ENCODE results near the gene FLVCR2. TPM values are rescaled to one million over a fixed set of nuclear protein-coding genes. Genes with fewer than 3 reads are reported as not detected.
A peak's percentile ranks its signal among the peaks of the same experiment; 100 is the strongest.

Gene FLVCR2
- total RNA-seq, 1 donor from 2014 or later = 5.4 TPM

DNA sequence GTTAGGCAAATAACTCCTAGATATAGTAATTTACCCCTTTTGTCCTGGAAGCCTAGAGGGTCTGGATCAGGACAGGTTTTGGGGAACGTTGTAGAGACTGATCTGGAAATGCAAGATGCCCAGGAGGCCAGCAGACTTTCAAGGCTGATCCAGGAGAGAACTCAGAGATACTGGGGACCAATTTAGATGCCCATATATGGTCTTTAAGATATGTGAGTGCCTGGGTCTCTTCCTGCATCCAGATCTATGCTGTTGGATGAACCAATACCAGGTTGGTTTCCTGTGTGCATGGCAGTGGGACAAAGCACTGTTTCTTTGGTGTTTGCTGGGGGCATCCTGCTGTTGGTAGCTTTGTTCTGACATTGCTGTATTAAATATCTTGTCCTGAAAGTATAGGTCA is 76.8 kb downstream of the FLVCR2 start:
- H3K27me3 Mint-ChIP-seq = no peaks in the 10 kb centered on the region
- H3K4me1 Mint-ChIP-seq = peaks cover 13% of the 10 kb centered on the region
- H3K36me3 Mint-ChIP-seq (ENCODE audit: low read depth) = peaks cover 43% of the 10 kb centered on the region
- DNase-seq = no peak
- no peaks in the 10 kb centered on the region for H3K9me3 Mint-ChIP-seq
- no peak overlapping the region for H3K4me3 Mint-ChIP-seq
- H3K27ac Mint-ChIP-seq = no peak overlapping the region
- intact Hi-C loops (cut with micrococcal nuclease) = loop anchor here (2.0 kb wide), 1 partner anchor 136 kb away; no protein-coding TSS in a partner anchor

DNA sequence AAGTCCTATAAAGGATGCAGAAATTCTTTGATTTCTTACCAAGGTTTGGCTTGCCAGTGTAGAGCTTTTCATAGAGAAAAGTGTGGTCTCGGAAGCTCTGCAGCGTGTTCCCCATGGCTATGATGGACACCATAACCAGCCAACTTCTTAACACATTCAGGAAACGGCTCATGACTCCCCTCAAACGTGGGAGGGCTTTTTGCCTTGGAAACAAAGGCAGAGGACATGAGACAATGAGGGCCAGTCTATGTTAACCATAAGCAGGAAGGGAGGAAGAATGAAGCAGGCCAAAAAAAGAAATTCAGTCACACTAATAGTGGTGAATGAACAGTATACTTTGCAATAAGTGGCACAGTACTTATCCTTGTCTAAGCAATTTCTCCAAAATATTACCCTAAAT is 78.9 kb downstream of the FLVCR2 start:
- Mint-ChIP-seq H3K36me3 (ENCODE audit: low read depth) (peaks cover 27% of the 10 kb centered on the region), H3K4me1 (peaks cover 16% of the 10 kb centered on the region), H3K27ac (no peak overlapping the region), H3K4me3 (no peak overlapping the region), H3K9me3 (no peaks in the 10 kb centered on the region), H3K27me3 (no peaks in the 10 kb centered on the region)
- DNase-seq = no peak
- intact Hi-C loops (cut with micrococcal nuclease) = no loop called here

DNA sequence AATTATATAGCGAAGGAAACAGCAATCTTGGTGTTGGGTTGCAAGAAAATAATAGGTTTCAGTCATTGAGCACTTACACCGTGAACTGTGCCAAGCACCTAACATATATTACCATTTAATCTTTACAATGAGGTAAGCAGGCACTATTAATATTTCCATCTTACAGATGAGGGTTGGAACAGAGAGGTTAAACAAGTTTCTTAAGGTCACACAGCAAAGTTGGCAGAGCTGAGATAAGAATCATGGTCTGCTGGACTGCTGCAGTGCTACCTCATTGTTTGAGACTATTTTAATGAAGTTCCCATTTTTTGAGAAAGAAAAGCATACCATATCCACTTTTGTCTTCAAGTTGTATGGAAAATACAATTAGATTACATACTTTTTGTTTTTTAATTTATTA is 80.5 kb downstream of the FLVCR2 start:
- H3K36me3 Mint-ChIP-seq (ENCODE audit: low read depth) = peaks cover 17% of the 10 kb centered on the region
- intact Hi-C loops (cut with micrococcal nuclease) = no loop called here
- no peaks in the 10 kb centered on the region for H3K9me3 Mint-ChIP-seq
- peaks cover 19% of the 10 kb centered on the region for H3K4me1 Mint-ChIP-seq
- H3K27me3 Mint-ChIP-seq = no peaks in the 10 kb centered on the region
- no peak overlapping the region for H3K4me3 Mint-ChIP-seq
- H3K27ac Mint-ChIP-seq = no peak overlapping the region
- DNase-seq = no peak

DNA sequence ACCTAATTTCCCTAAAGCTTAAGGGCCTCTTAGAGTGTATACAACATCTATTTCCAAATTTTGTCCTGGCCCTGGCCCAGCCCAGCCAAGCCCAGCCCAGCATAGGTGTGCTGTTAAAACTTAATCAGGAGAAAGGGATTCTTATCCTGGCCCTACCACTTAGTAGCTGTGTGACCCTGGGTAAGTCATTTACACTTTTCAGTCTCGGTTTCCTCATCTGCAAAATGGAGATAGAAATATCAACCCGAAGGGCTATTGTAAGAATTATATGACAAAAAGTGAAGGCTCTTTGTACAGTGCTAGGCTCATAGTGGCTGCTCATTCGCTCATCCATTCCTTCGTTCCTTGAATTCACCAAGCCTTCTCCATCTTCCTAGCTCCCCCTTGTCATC is 81.8 kb downstream of the FLVCR2 start:
- peak; percentile 62 for DNase-seq
- Mint-ChIP-seq H3K36me3 (ENCODE audit: low read depth) (peaks cover 13% of the 10 kb centered on the region), H3K4me1 (peaks cover 20% of the 10 kb centered on the region), H3K9me3 (no peaks in the 10 kb centered on the region), H3K27me3 (no peaks in the 10 kb centered on the region), H3K4me3 (peak overlapping the region; percentile 95), H3K27ac (peak overlapping the region; percentile 92)
- intact Hi-C loops (cut with micrococcal nuclease) = loop anchor here (2.0 to 10.0 kb wide), 6 partner anchors 323 to 1795 kb away; partner anchors contain the start of genes AHSA1, GPATCH2L, GSTZ1 and NEK9

DNA sequence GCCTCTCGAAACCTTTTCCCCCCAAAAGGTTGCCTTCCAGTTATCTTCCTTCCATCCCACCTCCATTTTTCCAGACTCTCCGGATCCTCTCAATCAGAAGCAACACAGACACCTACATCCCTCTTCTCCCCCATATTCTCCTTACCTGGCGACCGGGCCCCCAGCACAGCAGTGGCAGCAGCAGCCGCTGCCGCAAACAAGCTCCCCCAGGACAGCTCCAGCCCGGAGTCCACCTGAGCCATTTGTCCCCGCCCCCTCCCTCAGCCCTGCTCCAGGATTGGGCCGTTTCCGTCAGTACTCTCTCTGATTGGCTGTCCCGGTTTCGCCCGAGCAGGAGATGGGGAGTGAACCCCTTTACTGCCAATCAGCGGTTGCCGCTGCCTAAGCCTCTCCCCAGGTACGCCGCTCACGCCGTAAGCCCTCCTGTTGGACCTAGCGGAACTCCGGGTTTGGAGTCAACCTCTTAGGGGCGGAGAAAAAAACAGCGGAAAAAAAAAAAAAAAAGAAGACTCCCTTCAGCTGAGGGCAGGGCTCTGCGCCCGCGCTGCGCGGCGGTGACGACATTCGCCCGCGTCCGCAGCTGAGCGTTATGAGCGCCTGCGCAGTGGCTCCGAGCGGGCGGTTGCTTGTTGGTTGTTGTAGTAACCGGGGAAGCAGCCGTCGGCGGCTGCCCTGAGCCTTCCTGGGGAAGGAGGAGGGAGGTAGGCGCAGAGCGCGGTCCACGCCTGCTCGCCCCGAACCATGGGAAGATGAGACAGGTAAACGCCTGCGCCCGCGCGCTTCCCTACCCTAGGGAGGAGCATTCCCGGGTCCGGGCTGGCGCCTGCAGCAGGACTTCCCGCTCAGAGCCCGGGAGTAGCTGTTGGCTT is 82.4 kb downstream of the FLVCR2 start, which contains the start of the genes ERG28 and TTLL5:
Gene ERG28, minus strand, starts transcription at position 247 of the 869 bp plus-strand sequence. CDS start 3,374 bp downstream, outside the sequence.
Gene TTLL5, plus strand, starts transcription at position 617 of the 869 bp plus-strand sequence. CDS start 1,904 bp downstream, outside the sequence.
- H3K36me3 Mint-ChIP-seq (ENCODE audit: low read depth) = peaks cover 9% of the 10 kb centered on the region
- peak; percentile 99 for DNase-seq
- intact Hi-C loops (cut with micrococcal nuclease) = loop anchor here (1.0 to 10.0 kb wide), 7 partner anchors 118 to 1794 kb away; partner anchors contain the start of genes AHSA1, GPATCH2L, GSTZ1 and NEK9
- H3K27ac Mint-ChIP-seq = peak within 1 kb of the TSS; percentile 92
- H3K4me1 Mint-ChIP-seq = peaks cover 21% of the 10 kb centered on the region
- H3K4me3 Mint-ChIP-seq = peak within 1 kb of the TSS; percentile 95
- H3K27me3 Mint-ChIP-seq = no peaks in the 10 kb centered on the region
- H3K9me3 Mint-ChIP-seq = no peaks in the 10 kb centered on the region

DNA sequence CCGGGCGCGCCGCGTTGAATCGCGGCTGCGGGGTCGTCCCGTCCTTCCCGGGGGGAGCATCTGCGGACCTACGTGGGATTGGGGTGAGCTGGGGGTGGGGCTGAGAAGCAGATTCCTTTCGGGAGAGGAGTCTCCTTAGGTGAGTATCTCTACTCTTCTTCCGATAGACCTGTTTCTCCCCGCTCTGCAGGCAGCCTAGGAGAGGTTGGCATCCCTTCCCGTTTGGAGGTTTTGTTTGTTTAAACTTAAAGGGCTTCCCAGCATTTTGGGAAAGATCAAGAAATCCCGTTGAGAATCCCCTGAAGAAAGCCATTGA is 83.0 kb downstream of the FLVCR2 start:
- H3K36me3 Mint-ChIP-seq (ENCODE audit: low read depth) = peaks cover 4% of the 10 kb centered on the region
- H3K9me3 Mint-ChIP-seq = no peaks in the 10 kb centered on the region
- no peaks in the 10 kb centered on the region for H3K27me3 Mint-ChIP-seq
- intact Hi-C loops (cut with micrococcal nuclease) = loop anchor here (1.0 to 10.0 kb wide), 7 partner anchors 118 to 1793 kb away; partner anchors contain the start of genes AHSA1, GPATCH2L, GSTZ1 and NEK9
- H3K27ac Mint-ChIP-seq = peak overlapping the region; percentile 92
- peaks cover 21% of the 10 kb centered on the region for H3K4me1 Mint-ChIP-seq
- peak overlapping the region; percentile 95 for H3K4me3 Mint-ChIP-seq
- no peak for DNase-seq

DNA sequence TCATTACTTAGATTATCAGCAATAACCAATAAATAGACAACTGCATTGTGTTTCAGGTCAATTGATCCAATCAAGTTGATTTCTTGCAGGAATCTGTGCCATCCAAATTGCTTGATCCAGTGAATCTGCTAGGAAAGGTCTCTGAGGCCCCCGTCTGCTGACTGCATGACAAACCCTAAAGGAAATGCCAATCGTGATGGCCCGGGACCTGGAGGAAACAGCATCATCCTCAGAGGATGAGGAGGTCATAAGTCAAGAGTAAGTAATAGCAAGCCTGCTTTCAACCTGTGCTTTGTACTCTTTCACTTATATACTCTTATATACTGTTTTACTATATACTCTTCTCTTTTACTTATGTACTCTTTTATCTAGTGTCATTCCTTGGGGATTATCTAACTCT is 84.5 kb downstream of the FLVCR2 start:
- intact Hi-C loops (cut with micrococcal nuclease) = loop anchor here (5.0 to 10.0 kb wide), 3 partner anchors 489 to 1792 kb away; partner anchors contain the start of genes AHSA1, GPATCH2L, NEK9 and VIPAS39
- peak overlapping the region; percentile 49 for H3K4me3 Mint-ChIP-seq
- H3K4me1 Mint-ChIP-seq = peaks cover 19% of the 10 kb centered on the region
- H3K36me3 Mint-ChIP-seq (ENCODE audit: low read depth) = peaks cover 5% of the 10 kb centered on the region
- no peak for DNase-seq
- no peak overlapping the region for H3K27ac Mint-ChIP-seq
- H3K27me3 Mint-ChIP-seq = no peaks in the 10 kb centered on the region
- no peaks in the 10 kb centered on the region for H3K9me3 Mint-ChIP-seq

DNA sequence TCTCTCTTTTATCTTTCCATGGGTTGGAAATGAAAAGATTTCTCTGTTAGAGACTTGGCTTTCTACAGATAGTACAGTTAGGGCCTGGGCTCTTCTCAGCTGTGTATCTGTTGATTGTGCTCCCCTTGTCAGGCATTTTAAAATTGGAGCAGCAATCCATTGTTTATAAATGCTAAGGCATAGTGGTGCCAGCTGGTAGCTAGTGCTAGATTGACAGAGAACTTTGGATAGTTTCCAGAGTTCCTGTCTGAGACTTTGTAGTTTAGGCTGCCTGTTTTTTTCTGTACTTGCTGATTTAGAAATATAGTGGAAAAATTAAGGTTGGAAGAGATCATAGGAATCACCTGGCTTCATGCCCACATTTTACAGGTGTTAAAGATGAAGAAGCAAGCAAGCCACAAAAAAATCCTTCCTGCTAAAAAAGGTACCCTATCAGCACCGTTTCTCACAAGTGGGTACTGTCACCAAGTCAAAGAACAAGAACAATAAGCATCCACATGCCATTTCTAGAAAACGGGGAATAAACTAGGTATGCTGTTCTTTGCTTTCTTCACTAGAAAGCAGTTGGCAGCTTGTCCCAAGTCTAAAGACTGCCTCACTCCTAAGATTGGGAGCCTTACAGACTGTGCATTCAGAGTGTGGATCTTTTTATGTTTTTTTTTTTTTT is 88.8 kb downstream of the FLVCR2 start:
- Mint-ChIP-seq H3K4me1 (peaks cover 9% of the 10 kb centered on the region), H3K4me3 (no peak overlapping the region), H3K36me3 (ENCODE audit: low read depth) (peaks cover 28% of the 10 kb centered on the region), H3K27me3 (no peaks in the 10 kb centered on the region), H3K9me3 (no peaks in the 10 kb centered on the region), H3K27ac (no peak overlapping the region)
- DNase-seq = no peak
- intact Hi-C loops (cut with micrococcal nuclease) = loop anchor here (10.0 kb wide), 1 partner anchor 1788 kb away; the partner anchor contains the start of genes AHSA1 and VIPAS39

DNA sequence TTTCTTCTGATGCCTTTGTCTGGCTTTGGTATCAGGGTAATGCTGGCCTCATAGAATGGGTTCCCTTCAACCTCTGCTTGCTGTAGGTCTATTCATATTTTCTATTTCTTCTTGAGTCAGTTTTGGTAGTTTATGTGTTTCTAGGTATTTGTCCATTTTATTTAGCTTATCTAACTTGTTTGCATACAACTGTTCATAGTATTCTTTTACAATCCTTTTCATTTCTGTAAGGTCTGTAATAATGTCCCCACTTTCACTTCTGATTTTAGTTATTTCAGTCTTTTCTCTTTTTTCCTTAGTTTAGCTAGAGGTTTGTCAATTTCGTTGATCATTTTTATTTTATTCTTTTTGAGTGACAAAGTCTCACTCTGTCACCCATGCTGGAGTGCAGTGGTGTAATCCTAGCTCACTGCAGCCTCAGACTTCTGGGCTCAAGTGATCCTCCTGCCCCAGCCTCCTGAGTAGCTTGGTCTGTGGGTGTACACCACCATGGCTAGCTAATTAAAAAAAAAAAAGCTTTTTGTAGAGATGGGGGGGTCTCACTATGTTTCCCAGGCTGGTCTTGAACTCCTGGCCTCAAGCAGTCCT is 94.3 kb downstream of the FLVCR2 start:
- Mint-ChIP-seq H3K36me3 (ENCODE audit: low read depth) (peaks cover 43% of the 10 kb centered on the region), H3K27ac (no peak overlapping the region), H3K4me1 (peaks cover 18% of the 10 kb centered on the region), H3K27me3 (no peaks in the 10 kb centered on the region), H3K9me3 (no peaks in the 10 kb centered on the region), H3K4me3 (no peak overlapping the region)
- DNase-seq = no peak
- intact Hi-C loops (cut with micrococcal nuclease) = no loop called here

DNA sequence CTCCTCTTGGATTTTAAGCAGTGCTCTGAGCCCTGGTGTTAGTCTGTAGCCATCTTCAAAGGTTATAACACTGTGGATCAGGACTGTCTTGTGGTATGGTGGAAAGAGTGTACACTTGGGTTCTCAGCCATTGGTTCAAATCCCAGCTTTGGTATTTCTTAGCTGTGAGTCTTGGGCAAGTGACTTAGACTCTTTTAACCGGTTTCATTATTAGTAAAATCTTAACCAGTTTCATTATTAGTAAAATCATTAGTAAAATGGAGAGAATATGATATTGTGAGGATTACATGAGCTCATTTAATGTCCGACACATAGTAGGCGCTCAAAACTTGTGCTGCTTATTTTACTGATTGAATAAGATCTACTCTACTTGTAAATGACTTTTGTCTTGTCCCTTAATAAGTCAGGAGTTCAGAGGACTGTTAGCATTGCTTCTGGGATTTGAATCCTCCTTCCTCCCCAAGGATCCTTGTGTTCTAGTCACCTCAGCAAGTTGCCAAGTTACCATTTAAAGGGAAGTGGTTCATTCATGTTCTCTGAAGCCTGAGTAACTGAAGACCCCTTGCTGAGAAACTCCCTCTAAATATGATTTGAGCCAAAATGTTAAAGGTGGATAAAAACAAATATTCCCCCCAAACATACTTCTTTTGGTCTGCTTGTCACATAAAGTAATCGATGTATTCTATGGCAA is 95.1 kb downstream of the FLVCR2 start:
- intact Hi-C loops (cut with micrococcal nuclease) = no loop called here
- no peaks in the 10 kb centered on the region for H3K27me3 Mint-ChIP-seq
- peak overlapping the region; percentile 60 for H3K27ac Mint-ChIP-seq
- no peaks in the 10 kb centered on the region for H3K9me3 Mint-ChIP-seq
- H3K36me3 Mint-ChIP-seq (ENCODE audit: low read depth) = peaks cover 42% of the 10 kb centered on the region
- DNase-seq = no peak
- no peak overlapping the region for H3K4me3 Mint-ChIP-seq
- peaks cover 18% of the 10 kb centered on the region for H3K4me1 Mint-ChIP-seq

DNA sequence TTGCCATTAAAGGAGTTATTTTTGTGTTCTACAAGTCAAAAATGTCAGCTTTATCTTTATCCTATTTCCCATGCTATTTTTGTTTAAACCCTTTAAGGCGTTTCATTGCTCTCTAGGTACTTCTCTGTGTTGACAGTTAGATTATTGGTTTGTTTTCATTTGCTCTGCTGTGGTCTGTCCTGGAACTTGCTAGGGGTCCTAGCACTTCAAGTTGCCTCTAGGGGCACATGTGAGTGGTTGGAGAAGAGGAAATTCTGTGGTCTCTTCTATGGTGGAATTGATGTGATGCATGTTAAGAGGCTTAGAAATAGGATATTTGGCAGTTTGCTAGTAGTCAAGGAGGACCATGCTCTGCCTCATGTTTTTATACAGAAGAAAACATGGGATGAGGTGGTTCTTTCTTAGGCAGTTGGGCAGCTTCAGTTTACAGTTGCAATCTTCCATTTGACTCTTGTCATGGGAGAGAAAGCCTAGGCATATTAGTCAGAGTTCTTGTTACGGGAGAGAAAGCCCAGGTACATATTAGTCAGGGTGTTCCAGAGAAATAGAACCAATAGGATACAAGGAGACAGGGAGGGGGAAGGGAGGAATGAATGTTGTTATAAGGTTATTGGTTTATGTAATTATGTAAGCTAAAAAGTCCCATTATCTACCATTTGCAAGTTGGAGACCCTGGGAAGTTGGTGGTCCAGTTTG is 97.0 kb downstream of the FLVCR2 start:
- Mint-ChIP-seq H3K4me1 (peaks cover 18% of the 10 kb centered on the region), H3K9me3 (no peaks in the 10 kb centered on the region), H3K36me3 (ENCODE audit: low read depth) (peaks cover 29% of the 10 kb centered on the region), H3K27me3 (no peaks in the 10 kb centered on the region), H3K4me3 (no peak overlapping the region), H3K27ac (peak overlapping the region; percentile 6)
- no peak for DNase-seq
- intact Hi-C loops (cut with micrococcal nuclease) = no loop called here

DNA sequence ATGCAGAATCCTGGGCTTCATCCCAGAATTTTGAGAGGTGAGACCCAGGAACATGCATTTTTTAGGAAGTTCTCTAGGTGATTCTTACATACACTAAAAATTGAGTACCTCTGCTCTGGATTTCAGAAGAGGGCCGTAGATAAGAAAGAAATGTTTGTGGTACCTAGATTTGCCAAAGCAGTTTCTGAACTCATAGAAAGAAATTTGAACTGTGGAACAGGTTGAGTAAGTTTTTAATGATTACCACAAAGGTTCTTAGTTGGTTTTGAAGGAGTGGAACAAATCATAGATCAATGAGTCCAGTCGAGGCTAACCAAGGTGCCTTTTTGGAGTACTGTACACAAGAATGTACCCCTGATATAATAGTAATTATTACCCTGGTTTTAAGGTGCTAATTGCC is 107.5 kb downstream of the FLVCR2 start:
- Mint-ChIP-seq H3K36me3 (ENCODE audit: low read depth) (peaks cover 27% of the 10 kb centered on the region), H3K9me3 (no peaks in the 10 kb centered on the region), H3K4me3 (no peak overlapping the region), H3K27ac (no peak overlapping the region), H3K4me1 (peaks cover 8% of the 10 kb centered on the region), H3K27me3 (no peaks in the 10 kb centered on the region)
- intact Hi-C loops (cut with micrococcal nuclease) = no loop called here
- DNase-seq = no peak

DNA sequence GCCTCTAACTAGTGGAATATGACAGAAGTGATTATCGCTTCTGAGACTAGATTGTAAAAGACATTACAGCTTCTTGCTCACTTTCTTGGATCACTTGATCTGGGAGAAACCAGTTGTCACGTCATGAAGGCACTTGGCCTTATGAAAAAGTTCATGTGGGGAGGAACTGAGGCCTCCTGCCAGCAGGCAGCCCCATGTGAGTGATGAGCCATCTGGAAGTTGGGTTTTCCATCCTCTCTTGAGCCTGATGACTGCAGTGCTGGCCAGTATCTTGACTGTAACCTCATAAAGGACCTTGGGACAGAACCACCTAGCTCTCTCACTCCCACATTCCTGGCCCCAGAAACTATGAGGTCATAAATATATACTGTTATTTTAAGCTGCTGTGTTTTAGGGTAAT is 110.6 kb downstream of the FLVCR2 start:
- no peak for DNase-seq
- no peak overlapping the region for H3K27ac Mint-ChIP-seq
- H3K9me3 Mint-ChIP-seq = no peaks in the 10 kb centered on the region
- intact Hi-C loops (cut with micrococcal nuclease) = no loop called here
- H3K4me1 Mint-ChIP-seq = peaks cover 8% of the 10 kb centered on the region
- no peaks in the 10 kb centered on the region for H3K27me3 Mint-ChIP-seq
- H3K36me3 Mint-ChIP-seq (ENCODE audit: low read depth) = peaks cover 30% of the 10 kb centered on the region
- H3K4me3 Mint-ChIP-seq = no peak overlapping the region
